Mucosa of rectum (tissue), 2 donors: ENCODE results near the gene DYNLL2.
"Not testable (repeated sequence)": the region's sequence is repeated elsewhere in the genome, so short reads cannot be mapped to it uniquely, and the experiment has no call there.

Experiments
- H3K27ac ChIP-seq, 2 donors: one replicate each; pipeline ENCODE4 v1.7.0; 2013; ENCODE audit warnings: inconsistent platforms in 2 of 2, low read depth in 2 of 2, low read length in 2 of 2
- H3K27me3 ChIP-seq, 2 donors: one replicate each; pipeline ENCODE4 v1.7.0; 2013; ENCODE audit warnings: low read length in 2 of 2; ENCODE audit not compliant: control insufficient read depth in 2 of 2, insufficient read depth in 2 of 2
- H3K36me3 ChIP-seq, 2 donors: one replicate each; pipeline ENCODE4 v1.7.0; 2013; ENCODE audit warnings: low read length in 2 of 2; ENCODE audit not compliant: control insufficient read depth in 2 of 2, insufficient read depth in 2 of 2
- H3K4me1 ChIP-seq, 2 donors: one replicate each; pipeline ENCODE4 v1.7.0; 2013; ENCODE audit warnings: low read length in 2 of 2, mild to moderate bottlenecking in 1 of 2; ENCODE audit not compliant: control insufficient read depth in 2 of 2, insufficient read depth in 2 of 2
- H3K4me3 ChIP-seq, 2 donors: one replicate each; pipeline ENCODE4 v1.7.0; 2013; ENCODE audit warnings: low read length in 2 of 2
- H3K9ac ChIP-seq, 2 donors: one replicate each; pipeline ENCODE4 v1.7.0; 2013; ENCODE audit warnings: low read length in 2 of 2, low read depth in 1 of 2, mild to moderate bottlenecking in 1 of 2
- H3K9me3 ChIP-seq, 2 donors: one replicate each; pipeline ENCODE4 v1.7.0; 2013; ENCODE audit warnings: low read length in 2 of 2; ENCODE audit not compliant: control insufficient read depth in 2 of 2
- donor health status: healthy.
- donor health status: Normal muscosa, but diverticular disease.

DYNLL2 gene

DNA sequence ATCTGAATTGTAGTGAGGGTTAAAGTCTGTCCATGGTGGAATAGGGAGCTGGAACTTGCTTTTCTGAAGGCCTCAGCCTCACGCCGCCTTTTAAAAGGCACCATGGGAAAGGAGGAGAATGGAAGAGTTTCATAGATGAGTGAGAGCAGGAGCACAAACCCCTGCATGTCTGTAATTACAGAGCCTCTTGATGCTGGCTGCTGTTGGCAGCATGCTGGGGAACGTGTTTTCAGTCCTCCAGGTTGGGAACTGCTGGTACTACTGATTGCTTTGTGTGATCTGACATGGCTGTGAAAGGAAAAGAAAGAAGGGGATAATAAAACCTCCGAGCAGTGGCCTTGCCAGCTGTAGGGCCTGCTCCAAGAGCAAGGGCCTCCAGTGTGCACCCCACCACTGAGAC lies 16.8 kb upstream of the DYNLL2 start:
- no peak overlapping the region for H3K4me3 ChIP-seq
- no peak overlapping the region for H3K9ac ChIP-seq
- no peak overlapping the region for H3K27ac ChIP-seq
- peaks cover 0 to 4% of the 10 kb centered on the region in 2 donors for H3K27me3 ChIP-seq
- H3K9me3 ChIP-seq = no peaks in the 10 kb centered on the region
- H3K36me3 ChIP-seq = no peaks in the 10 kb centered on the region
- H3K4me1 ChIP-seq = no peaks in the 10 kb centered on the region

DNA sequence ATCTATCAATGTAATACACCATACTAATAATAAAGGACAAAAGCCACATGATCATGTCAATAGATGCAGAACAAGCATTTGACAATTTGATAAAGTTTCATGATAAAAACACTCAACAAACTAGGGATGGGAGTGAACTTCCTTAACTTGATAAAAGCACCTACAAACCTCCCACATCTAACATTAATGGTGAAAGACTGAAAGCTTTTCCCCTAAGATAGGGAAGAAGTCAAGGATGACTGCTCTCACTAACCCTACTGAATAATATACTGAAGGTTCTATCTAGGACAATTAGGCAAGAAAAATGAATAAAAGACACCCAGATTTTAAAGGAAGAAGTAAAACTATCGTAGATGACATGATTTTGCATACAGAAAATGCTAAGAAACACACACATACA lies 10.4 kb upstream of the DYNLL2 start:
- Histone ChIP-seq H3K9me3 (no peaks in the 10 kb centered on the region), H3K27me3 (peaks cover 0 to 4% of the 10 kb centered on the region in 2 donors), H3K36me3 (no peaks in the 10 kb centered on the region), H3K27ac (no peak overlapping the region), H3K9ac (no peak overlapping the region), H3K4me3 (no peak overlapping the region), H3K4me1 (no peaks in the 10 kb centered on the region)

DNA sequence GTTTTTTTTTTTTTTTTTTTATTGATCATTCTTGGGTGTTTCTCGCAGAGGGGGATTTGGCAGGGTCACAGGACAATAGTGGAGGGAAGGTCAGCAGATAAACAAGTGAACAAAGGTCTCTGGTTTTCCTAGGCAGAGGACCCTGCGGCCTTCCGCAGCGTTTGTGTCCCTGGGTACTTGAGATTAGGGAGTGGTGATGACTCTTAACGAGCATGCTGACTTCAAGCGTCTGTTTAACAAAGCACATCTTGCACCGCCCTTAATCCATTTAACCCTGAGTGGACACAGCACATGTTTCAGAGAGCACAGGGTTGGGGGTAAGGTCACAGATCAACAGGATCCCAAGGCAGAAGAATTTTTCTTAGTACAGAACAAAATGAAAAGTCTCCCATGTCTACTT lies 10.0 kb upstream of the DYNLL2 start:
- not testable (repeated sequence) for H3K27ac ChIP-seq, H3K27me3 ChIP-seq, H3K36me3 ChIP-seq, H3K9ac ChIP-seq, H3K4me3 ChIP-seq, H3K4me1 ChIP-seq, H3K9me3 ChIP-seq

DNA sequence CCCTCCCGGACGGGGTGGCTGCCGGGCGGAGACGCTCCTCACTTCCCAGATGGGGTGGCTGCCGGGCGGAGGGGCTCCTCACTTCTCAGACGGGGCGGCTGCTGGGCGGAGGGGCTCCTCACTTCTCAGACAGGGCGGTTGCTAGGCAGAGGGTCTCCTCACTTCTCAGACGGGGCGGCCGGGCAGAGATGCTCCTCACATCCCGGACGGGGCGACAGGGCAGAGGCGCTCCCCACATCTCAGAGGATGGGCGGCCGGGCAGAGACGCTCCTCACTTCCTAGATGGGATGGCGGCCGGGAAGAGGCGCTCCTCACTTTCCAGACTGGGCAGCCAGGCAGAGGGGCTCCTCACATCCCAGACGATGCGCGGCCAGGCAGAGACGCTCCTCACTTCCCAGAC lies 8.8 kb upstream of the DYNLL2 start:
- H3K36me3 ChIP-seq, H3K27me3 ChIP-seq, H3K4me3 ChIP-seq, H3K4me1 ChIP-seq, H3K27ac ChIP-seq, H3K9ac ChIP-seq, H3K9me3 ChIP-seq: not testable (repeated sequence)

DNA sequence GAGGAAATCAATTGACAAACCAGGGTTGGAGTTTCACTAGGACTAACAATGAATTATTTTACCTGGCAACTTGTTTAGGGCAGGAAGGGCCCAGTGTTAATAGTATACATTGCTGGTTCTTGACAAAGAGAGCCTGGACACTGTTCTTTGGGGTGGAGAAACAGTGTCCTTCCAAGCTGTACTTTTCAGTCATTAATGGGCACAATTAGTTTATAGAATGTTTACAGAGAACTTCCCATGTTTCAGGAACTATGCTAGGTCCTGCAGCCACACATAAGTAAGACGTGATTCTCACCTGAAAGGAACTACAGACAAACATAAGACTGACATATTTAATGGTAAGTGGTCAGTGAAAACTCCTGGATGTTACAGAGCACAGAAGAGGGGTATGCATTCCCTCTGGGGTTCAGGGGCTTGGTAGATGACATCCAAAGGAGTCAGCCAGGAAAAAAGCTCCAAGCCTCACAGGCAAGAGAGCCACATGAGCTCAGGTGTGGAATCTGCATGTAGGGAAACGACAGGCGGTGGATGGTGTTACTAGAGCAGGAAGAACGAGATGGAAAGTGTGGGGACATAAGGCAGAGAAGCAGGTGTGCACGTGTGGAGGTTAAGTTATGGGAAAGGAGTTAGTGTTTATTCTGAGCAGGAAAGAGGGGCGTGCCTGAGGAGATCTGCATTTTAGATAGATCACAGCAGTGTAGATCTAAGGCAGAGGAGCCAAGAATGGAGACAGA lies 3.8 kb upstream of the DYNLL2 start:
- Histone ChIP-seq H3K9me3 (no peaks in the 10 kb centered on the region), H3K4me3 (no peak overlapping the region), H3K4me1 (peaks cover 0 to 6% of the 10 kb centered on the region in 2 donors), H3K36me3 (no peaks in the 10 kb centered on the region), H3K9ac (no peak overlapping the region), H3K27me3 (no peaks in the 10 kb centered on the region), H3K27ac (no peak overlapping the region)

DNA sequence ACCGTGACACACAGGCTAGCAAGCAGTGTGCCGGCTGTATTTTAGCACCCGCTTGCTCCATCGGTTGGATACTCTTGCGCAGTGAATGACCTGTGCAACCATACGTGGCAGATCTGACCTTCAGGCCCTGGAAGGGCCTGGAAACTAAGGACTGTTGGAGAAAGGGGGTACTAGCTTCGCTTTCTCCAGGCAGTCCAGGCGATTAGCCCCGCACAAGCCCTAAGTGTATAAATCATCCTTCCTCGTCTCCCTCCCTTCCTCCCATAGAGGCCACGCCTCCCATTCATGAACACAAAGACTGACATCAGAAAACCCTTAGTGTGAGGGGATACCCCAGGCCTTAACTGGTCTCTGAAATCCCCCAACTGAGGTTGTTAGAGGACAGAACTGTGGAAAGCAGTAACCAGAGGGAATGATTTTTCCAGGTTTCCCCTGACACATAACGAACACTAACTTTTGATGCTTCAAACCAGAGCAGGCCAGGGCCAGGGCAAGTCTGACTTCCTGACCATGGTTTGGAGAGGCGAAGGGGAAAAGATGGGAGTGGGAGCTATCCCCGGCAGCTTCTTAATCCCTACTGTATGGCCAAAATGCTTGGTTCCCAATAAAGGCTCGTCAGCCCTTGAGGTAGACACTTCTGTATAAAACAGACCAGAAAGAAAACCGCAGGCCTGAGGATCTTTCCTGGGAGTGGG lies 1.4 kb upstream of the DYNLL2 start:
- Histone ChIP-seq H3K9ac (no peak overlapping the region), H3K27me3 (no peaks in the 10 kb centered on the region), H3K27ac (no peak overlapping the region), H3K4me1 (peaks cover 15 to 25% of the 10 kb centered on the region in 2 donors), H3K9me3 (no peaks in the 10 kb centered on the region), H3K36me3 (peaks cover 0 to 17% of the 10 kb centered on the region in 2 donors), H3K4me3 (no peak overlapping the region)

DNA sequence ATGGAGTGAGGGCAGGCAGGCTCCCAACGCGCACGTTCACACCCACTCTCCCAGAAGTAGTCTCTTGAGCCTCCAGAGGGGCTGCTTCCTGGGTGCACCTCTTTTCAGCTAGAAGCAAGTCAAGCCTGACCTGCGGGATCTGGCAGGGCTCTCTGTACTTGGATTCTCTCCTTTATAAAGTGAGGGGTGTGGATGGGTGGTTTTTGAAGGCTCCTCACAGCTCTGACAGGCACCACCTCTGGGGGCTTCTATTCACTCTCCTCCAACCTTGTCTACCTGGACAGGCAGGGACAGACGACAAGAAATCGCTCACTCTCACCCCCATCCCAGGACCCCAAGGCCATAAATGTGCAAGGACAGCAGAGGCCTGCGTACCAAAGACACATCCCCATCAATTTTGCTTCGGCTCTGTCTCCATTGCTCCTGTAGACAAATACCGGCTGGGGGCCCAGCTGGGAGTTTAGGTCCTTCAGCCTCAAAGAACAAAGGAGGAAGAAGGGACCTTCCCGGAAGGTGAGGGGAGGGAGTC lies 814 bp upstream of the DYNLL2 start:
- Histone ChIP-seq H3K27ac (peak overlapping the region in 1 of 2 donors; percentile 53), H3K4me1 (peaks cover 15 to 28% of the 10 kb centered on the region in 2 donors), H3K9ac (peak overlapping the region; percentile 57 to 61), H3K27me3 (no peaks in the 10 kb centered on the region), H3K4me3 (peak overlapping the region; percentile 49 to 63), H3K36me3 (peaks cover 4 to 22% of the 10 kb centered on the region in 2 donors), H3K9me3 (no peaks in the 10 kb centered on the region)

DNA sequence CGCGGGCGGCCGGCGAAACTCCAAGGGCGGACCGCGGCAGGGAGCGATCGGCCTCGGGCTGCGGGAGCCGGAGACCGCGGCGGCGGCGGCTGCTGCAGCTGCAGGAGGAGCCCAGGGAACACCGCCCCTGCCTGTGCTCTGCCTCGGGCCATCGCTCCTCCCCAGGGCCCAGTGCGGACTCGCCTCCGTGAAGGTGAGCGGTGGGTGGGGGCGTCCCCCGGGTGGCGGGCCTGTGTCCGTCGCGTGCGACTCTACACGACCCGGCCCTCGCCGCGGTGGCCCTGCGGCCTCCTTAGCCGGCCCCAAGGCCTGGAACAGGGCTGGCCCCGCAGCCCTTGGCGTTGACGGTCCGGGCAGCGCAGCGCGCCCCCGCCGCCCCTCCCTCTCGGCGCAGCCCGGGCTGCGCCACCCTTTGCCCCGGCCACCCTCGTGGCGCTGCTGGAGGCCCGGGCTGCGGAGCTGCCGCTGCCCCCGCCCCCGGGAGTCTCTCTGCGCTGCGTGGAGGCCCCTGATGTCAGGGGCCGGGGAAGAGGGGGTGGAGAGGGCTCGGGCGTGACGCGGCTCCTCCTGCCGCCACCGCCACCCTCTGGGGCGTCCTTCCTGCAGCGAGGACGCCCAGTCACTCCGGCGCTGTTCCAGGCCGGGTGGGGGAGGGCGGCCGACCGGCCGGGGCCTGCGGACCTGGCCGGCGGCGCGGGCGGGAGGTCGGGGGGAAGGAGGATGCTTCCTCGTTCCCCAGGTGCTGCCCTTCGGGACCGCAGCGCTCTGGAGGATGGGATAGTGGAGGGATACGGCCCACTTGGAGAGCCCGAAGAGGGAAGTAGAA lies 485 bp downstream of the DYNLL2 start:
- peaks cover 15 to 28% of the 10 kb centered on the region in 2 donors for H3K4me1 ChIP-seq
- peak overlapping the region; percentile 85 to 93 for H3K27ac ChIP-seq
- H3K9ac ChIP-seq = peak overlapping the region; percentile 84 to 95
- peak overlapping the region; percentile 90 to 95 for H3K4me3 ChIP-seq
- H3K36me3 ChIP-seq = peaks cover 4 to 32% of the 10 kb centered on the region in 2 donors
- no peaks in the 10 kb centered on the region for H3K9me3 ChIP-seq
- no peaks in the 10 kb centered on the region for H3K27me3 ChIP-seq

DNA sequence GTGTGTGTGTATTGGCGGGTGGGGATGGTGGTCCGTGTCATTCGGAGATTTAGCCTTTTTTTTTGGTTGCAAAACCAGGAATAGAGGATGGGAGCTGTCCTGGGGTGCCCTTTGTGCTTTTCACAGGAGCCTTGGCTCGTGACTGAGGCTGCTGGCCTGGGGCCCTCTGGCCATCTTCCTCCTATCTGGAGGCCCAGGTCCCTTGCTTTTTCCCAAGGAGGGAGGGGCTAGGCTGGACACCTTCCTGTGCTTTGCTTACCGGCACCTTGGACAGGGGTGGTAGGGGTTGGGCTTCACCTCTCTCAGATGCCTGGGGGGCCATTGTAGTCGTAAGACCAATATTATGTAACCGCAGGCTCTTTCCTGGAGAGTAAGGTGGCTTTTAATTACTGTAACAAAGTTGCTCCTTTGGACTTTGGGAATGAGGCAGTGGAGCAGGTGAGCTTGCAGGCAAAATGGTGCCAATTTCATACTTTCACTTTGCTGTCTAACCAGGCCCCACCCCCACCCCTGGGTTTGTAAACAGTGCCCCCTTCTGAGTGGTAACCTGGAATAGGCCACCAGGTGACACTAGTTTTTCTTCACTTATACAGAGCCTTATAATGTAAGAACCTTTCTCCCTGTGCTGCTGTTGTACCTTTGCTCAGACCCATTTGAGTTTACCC lies 1.2 kb downstream of the DYNLL2 start:
- H3K36me3 ChIP-seq = peaks cover 10 to 39% of the 10 kb centered on the region in 2 donors
- peak overlapping the region; percentile 85 to 93 for H3K27ac ChIP-seq
- H3K4me3 ChIP-seq = peak overlapping the region; percentile 90 to 95
- peak overlapping the region; percentile 80 to 95 for H3K9ac ChIP-seq
- H3K27me3 ChIP-seq = no peaks in the 10 kb centered on the region
- no peaks in the 10 kb centered on the region for H3K9me3 ChIP-seq
- H3K4me1 ChIP-seq = peaks cover 15 to 28% of the 10 kb centered on the region in 2 donors
